ENCODE measurements around the gene MCMBP. TPM values are rescaled to one million over a fixed set of nuclear protein-coding genes. Genes with fewer than 3 reads are reported as not detected.
A peak's percentile ranks its signal among the peaks of the same experiment; 100 is the strongest.
"Not testable (repeated sequence)": the region's sequence is repeated elsewhere in the genome, so short reads cannot be mapped to it uniquely, and the experiment has no call there.

The MCMBP gene
- total and polyA plus RNA-seq, 10 donors: 14.2 to 67.6 (median 47.7) TPM

DNA sequence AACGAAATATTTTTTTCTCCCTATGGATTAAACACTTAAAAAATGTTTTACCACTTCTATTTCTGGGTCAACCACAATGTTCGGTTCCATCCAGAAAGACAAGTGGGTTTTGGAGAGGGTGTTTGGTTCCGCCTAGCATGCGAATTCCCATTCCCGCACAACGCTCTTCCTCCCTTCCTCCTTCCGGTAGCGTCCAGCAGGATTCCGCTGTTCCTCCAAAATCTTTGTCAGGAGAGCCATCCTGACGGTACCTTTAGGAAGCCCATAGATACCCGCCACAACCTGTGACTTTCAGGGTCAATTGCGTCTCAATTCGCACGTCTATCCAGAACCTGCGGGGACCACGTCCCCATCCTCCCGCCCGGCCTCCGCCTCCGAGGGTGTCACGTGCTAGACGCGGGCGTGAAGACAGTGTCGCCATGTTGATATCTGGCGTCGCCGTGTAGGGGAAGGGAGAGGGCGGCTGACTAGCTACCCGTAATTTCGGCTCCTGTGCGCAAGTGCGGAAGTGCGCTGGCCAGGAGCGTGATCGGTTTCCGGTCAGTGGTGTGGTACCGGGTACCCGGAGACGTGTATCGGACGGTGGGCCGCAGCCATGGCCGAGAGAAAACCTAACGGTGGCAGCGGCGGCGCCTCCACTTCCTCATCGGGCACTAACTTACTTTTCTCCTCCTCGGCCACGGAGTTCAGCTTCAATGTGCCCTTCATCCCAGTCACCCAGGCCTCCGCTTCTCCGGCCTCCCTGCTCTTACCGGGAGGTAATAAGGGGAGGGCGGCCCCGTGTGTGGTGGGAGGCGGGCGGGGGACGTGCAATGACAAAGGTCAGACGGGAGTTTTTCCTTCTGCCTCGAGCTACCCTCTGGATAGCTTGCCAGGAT, 19.8 kb upstream of the MCMBP start, which contains the start of gene SEC23IP:
TSS of gene SEC23IP (plus strand) at position 543 of the 878 bp plus-strand sequence. CDS start at position 596, 53 bp downstream.
- Histone ChIP-seq H3K27me3 (replicated peaks in 1 of 7) (no peaks in the 10 kb centered on the region), H3K27ac (peak within 1 kb of the TSS; percentile 69 to 94 (median 89)), H3K36me3 (peaks cover 0 to 21% (median 2%) of the 10 kb centered on the region in 6 donors), H3K9me3 (peaks cover 0 to 5% (median 0%) of the 10 kb centered on the region in 8 donors), H3K4me3 (peak within 1 kb of the TSS; percentile 61 to 92 (median 83)), H3K4me1 (peaks cover 31 to 66% (median 46%) of the 10 kb centered on the region in 6 donors)
- intact Hi-C loops (cut with DNase I; ENCODE audit: low total_unique reads): no loop called here
- TF ChIP-seq, protein P1, sequence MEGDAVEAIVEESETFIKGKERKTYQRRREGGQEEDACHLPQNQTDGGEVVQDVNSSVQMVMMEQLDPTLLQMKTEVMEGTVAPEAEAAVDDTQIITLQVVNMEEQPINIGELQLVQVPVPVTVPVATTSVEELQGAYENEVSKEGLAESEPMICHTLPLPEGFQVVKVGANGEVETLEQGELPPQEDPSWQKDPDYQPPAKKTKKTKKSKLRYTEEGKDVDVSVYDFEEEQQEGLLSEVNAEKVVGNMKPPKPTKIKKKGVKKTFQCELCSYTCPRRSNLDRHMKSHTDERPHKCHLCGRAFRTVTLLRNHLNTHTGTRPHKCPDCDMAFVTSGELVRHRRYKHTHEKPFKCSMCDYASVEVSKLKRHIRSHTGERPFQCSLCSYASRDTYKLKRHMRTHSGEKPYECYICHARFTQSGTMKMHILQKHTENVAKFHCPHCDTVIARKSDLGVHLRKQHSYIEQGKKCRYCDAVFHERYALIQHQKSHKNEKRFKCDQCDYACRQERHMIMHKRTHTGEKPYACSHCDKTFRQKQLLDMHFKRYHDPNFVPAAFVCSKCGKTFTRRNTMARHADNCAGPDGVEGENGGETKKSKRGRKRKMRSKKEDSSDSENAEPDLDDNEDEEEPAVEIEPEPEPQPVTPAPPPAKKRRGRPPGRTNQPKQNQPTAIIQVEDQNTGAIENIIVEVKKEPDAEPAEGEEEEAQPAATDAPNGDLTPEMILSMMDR (IDR thresholded peaks at IDR 0.05 in 8 of 11, conservative IDR thresholded peaks at IDR 0.05 in 3 of 11): peak in 2 of 11 experiments; percentile 14 to 32
- TF ChIP-seq POLR2A (IDR thresholded peaks at IDR 0.05) (peak in 2 of 3 donors; percentile 52 to 65), POLR2AphosphoS5 (IDR thresholded peaks at IDR 0.05) (peak; percentile 96 to 97 (median 97))
- WGBS, 5 donors: 0 to 1% (median 1%) methylated on average over 34 to 61 of the region's 61 CpGs
- peak; percentile 99 for DNase-seq

DNA sequence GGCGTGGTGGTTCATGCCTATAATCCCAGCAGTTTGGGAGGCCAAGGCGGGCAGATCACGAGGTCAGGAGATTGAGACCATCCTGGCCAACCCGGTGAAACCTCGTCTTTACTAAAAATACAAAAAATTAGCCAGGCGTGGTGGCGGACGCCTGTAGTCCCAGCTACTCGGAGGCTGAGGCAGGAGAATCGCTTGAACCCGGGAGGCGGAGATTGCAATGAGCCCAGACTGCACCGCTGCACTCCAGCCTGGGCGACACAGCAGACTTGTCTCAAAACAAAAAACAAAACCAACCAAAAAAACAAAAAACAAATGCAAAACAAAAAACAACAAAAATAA, 19.2 kb upstream of the MCMBP start:
- peak; percentile 79 for DNase-seq
- 44 to 69% (median 58%) methylated on average over 14 of the region's 14 CpGs for WGBS, 5 donors
- Histone ChIP-seq H3K36me3 (peaks cover 0 to 16% (median 2%) of the 10 kb centered on the region in 6 donors), H3K27ac (peak overlapping the region; percentile 69 to 94 (median 89)), H3K4me1 (peaks cover 27 to 60% (median 42%) of the 10 kb centered on the region in 6 donors), H3K4me3 (peak overlapping the region; percentile 61 to 92 (median 83))
- H3K27me3 ChIP-seq (replicated peaks in 1 of 7); intact Hi-C loops (cut with DNase I; ENCODE audit: low total_unique reads); H3K9me3 ChIP-seq: not testable (repeated sequence)

DNA sequence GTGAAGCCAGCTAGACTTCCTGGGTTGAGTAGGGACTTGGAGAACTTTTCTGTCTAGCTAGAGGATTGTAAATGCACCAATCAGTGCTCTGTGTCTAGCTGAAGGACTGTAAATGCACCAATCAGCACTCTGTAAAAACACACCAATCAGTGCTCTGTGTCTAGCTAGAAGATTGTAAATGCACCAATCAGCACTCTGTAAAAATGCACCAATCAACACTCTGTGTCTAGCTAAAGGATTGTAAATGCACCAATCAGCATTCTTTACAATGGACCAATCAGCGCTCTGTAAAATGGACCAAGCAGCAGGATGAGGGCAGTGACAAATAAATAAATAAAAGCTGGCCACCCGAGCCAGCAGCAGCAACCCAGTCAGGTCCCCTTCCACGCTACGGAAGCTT, 17.7 kb upstream of the MCMBP start:
- WGBS, 5 donors: 69 to 90% (median 85%) methylated on average over 4 of the region's 4 CpGs
- H3K9me3 ChIP-seq; H3K27me3 ChIP-seq (replicated peaks in 1 of 7); intact Hi-C loops (cut with DNase I; ENCODE audit: low total_unique reads); H3K4me3 ChIP-seq; H3K27ac ChIP-seq; DNase-seq: not testable (repeated sequence)
- Histone ChIP-seq H3K36me3 (peaks cover 0 to 11% (median 2%) of the 10 kb centered on the region in 6 donors), H3K4me1 (peaks cover 16 to 44% (median 26%) of the 10 kb centered on the region in 6 donors)

DNA sequence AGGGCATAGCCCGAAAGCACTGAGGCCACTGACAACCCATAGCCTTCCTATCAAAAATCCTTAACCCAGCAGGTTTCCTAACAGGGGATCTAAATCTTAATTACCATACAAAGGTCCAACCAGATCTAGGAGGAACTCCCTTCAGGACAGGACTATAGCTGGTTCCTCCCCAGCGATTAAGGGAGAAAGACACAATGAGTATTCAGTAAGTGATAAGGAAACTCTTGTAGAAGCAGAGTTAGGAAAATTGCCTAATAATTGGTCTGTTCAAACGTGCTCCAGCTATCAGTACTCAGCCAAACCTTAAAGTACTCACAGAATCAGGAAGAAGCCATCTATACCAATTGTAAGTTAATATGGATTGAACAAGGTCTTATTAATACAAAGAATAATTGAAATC, 16.6 kb upstream of the MCMBP start:
- intact Hi-C loops (cut with DNase I; ENCODE audit: low total_unique reads); H3K27ac ChIP-seq; H3K9me3 ChIP-seq; H3K4me3 ChIP-seq; DNase-seq; H3K36me3 ChIP-seq; H3K27me3 ChIP-seq (replicated peaks in 1 of 7): not testable (repeated sequence)
- H3K4me1 ChIP-seq: peaks cover 12 to 33% (median 18%) of the 10 kb centered on the region in 6 donors
- WGBS, 5 donors: 51 to 72% (median 60%) methylated on average over 3 of the region's 3 CpGs

DNA sequence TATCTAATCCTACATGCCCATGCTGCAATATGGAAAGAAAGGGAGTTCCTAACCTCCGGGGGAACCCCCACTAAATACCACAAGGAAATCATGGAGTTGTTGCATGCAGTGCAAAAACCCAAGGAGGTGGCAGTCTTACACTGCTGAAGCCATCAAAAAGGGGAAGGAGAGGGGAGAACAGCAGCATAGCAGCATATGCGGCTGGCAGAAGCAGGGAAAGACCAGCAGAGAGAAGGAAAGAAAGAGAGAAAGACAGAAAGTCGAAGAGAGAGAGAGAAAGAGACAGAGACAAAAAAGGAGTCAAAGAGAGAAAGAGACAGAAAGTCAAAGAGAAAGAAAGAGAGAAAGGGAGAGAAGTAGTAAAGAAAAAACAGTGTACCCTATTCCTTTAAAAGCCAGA, 16.1 kb upstream of the MCMBP start:
- 23 to 54% (median 36%) methylated on average over 3 of the region's 3 CpGs for WGBS, 5 donors

DNA sequence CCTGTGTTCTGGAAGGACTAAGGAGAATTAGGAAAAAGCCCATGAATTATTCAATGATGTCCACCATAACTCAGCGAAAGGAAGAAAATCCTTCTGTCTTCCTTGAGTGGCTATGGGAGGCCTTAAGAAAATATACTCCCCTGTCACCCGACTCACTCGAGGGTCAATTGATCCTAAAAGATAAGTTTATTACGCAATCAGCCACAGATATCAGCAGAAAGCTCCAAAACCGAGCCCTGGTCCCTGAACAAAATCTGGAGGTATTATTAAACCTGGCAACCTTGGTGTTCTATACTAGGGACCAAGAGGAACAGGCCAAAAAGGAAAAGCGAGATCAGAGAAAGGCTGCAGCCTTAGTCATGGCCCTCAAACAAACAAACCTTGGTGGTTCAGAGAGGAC, 13.4 kb upstream of the MCMBP start:
- H3K9me3 ChIP-seq; H3K4me3 ChIP-seq; H3K4me1 ChIP-seq; H3K27ac ChIP-seq; intact Hi-C loops (cut with DNase I; ENCODE audit: low total_unique reads); H3K27me3 ChIP-seq (replicated peaks in 1 of 7); DNase-seq; H3K36me3 ChIP-seq: not testable (repeated sequence)
- WGBS, 5 donors: 81 to 93% (median 84%) methylated on average over 6 of the region's 6 CpGs

More for the DNA sequence above, 16.1 kb upstream of the MCMBP start:
- H3K36me3 ChIP-seq; H3K27ac ChIP-seq; DNase-seq; H3K27me3 ChIP-seq (replicated peaks in 1 of 7); H3K9me3 ChIP-seq; intact Hi-C loops (cut with DNase I; ENCODE audit: low total_unique reads); H3K4me3 ChIP-seq: not testable (repeated sequence)
- H3K4me1 ChIP-seq: peaks cover 8 to 29% (median 13%) of the 10 kb centered on the region in 6 donors

DNA sequence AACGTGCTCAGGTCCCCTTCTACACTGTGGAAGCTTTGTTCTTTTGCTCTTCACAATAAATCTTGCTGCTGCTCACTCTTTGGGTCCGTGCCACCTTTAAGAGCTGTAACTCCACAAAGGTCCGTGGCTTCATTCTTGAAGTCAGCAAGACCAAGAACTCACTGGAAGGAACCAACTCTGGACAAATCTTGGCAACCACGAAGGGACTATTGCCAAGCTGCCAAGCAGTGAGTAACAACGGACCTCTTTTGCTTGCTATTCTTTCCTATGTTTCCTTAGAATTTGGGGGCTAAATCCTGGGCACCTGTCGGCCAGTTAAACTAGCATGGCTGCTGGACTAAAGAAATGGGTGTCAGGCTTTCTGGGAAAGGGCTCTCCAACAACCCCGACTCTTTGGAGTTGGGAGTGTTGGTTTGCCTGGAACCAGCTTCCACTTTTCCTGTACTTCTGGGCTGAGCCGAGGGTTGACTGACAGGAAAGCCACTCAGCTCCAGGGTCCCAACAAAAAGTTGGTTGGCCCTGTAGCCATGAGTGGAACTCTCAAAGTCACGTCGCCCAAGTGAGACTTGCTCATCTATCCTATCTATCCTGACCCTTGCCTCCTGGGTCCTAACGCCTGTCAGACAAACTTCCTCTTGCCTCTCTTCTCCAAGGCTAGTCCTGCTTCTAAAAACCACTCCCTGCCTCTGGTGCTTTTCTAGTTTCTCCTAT, 11.4 kb upstream of the MCMBP start:
- DNase-seq: not testable (repeated sequence)
- 77 to 87% (median 80%) methylated on average over 11 of the region's 11 CpGs for WGBS, 5 donors

More for the DNA sequence above, 11.4 kb upstream of the MCMBP start:
- H3K27me3 ChIP-seq (replicated peaks in 1 of 7); H3K27ac ChIP-seq; H3K36me3 ChIP-seq; H3K4me3 ChIP-seq; H3K9me3 ChIP-seq; H3K4me1 ChIP-seq; intact Hi-C loops (cut with DNase I; ENCODE audit: low total_unique reads): not testable (repeated sequence)

Measured in spleen (tissue), 11 donors.